ENCODE results near the gene JDP2. TPM values are rescaled to one million over a fixed set of nuclear protein-coding genes. Genes with fewer than 3 reads are reported as not detected.

JDP2 gene
- total RNA-seq, 1 donor from 2014 or later: 79.5 TPM

DNA sequence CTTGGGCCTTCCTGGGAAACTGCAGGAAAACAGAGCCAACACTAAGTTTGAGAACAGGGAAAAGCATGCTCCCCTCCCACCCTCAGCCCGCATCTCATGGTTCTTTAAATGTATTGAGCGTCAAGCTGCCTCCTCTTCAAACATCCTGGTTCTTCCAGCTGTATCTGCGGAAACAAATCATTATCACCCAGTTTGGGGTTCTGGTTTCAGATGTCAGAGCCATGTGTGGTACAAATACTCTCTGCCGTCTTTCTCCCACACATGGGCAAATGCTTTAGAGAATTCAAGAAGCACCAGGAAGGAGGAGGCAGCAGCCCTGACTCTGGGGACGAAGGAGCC, 29.1 kb downstream of the JDP2 start:
- Mint-ChIP-seq H3K4me3 (ENCODE audit: unreplicated experiment) (peak overlapping the region; percentile 1), H3K27me3 (ENCODE audit: low read depth, unreplicated experiment) (no peaks in the 10 kb centered on the region), H3K4me1 (ENCODE audit: low read depth, unreplicated experiment) (peaks cover 68% of the 10 kb centered on the region), H3K27ac (ENCODE audit: unreplicated experiment) (peak overlapping the region; percentile 43), H3K9me3 (ENCODE audit: unreplicated experiment) (no peaks in the 10 kb centered on the region), H3K36me3 (ENCODE audit: low read depth, unreplicated experiment) (peaks cover 34% of the 10 kb centered on the region)
- Histone ChIP-seq H3K36me3 (ENCODE audit: insufficient read depth, low read length) (no peaks in the 10 kb centered on the region), H3K79me2 (ENCODE audit: insufficient read depth, low read length) (peaks cover 4% of the 10 kb centered on the region), H3K4me3 (ENCODE audit: insufficient read depth, low read depth, low read length) (no peak overlapping the region), H3K4me2 (ENCODE audit: low read length) (no peak overlapping the region), H4K20me1 (ENCODE audit: insufficient read depth, low read length) (peaks cover 32% of the 10 kb centered on the region), H2AFZ (ENCODE audit: low read depth, low read length) (no peak overlapping the region), H3K27ac (ENCODE audit: low read depth, low read length) (no peak overlapping the region), H3K4me1 (ENCODE audit: insufficient read depth, low read length) (peaks cover 16% of the 10 kb centered on the region), H3K9me3 (ENCODE audit: insufficient read depth, low read depth, low read length) (no peaks in the 10 kb centered on the region), H3K9ac (ENCODE audit: low read length) (no peak overlapping the region), H3K27me3 (ENCODE audit: insufficient read depth, low read length) (no peaks in the 10 kb centered on the region)
- no peak for FAIRE-seq
- TF ChIP-seq CTCF (IDR thresholded peaks at IDR 0.05; ENCODE audit: insufficient read depth, low read depth, low read length): no peak
- no peak for TF ChIP-seq EZH2 (IDR thresholded peaks at IDR 0.05; ENCODE audit: insufficient read depth, low read length)
- no peak for DNase-seq (ENCODE audit: low read depth)

- Histone ChIP-seq H3K27me3 (ENCODE audit: insufficient read depth, low read length) (no peaks in the 10 kb centered on the region), H3K9ac (ENCODE audit: low read length) (no peak overlapping the region), H3K36me3 (ENCODE audit: insufficient read depth, low read length) (no peaks in the 10 kb centered on the region), H3K4me2 (ENCODE audit: low read length) (no peak overlapping the region), H4K20me1 (ENCODE audit: insufficient read depth, low read length) (peaks cover 36% of the 10 kb centered on the region), H2AFZ (ENCODE audit: low read depth, low read length) (no peak overlapping the region), H3K4me3 (ENCODE audit: insufficient read depth, low read depth, low read length) (no peak overlapping the region), H3K27ac (ENCODE audit: low read depth, low read length) (no peak overlapping the region), H3K4me1 (ENCODE audit: insufficient read depth, low read length) (peaks cover 11% of the 10 kb centered on the region), H3K9me3 (ENCODE audit: insufficient read depth, low read depth, low read length) (no peaks in the 10 kb centered on the region), H3K79me2 (ENCODE audit: insufficient read depth, low read length) (peaks cover 4% of the 10 kb centered on the region)
- Mint-ChIP-seq H3K4me1 (ENCODE audit: low read depth, unreplicated experiment) (peaks cover 61% of the 10 kb centered on the region), H3K36me3 (ENCODE audit: low read depth, unreplicated experiment) (peaks cover 42% of the 10 kb centered on the region), H3K27ac (ENCODE audit: unreplicated experiment) (peak overlapping the region; percentile 43), H3K27me3 (ENCODE audit: low read depth, unreplicated experiment) (no peaks in the 10 kb centered on the region), H3K4me3 (ENCODE audit: unreplicated experiment) (no peak overlapping the region), H3K9me3 (ENCODE audit: unreplicated experiment) (no peaks in the 10 kb centered on the region)
- FAIRE-seq (no peak), DNase-seq (ENCODE audit: low read depth) (no peak)
- TF ChIP-seq CTCF (IDR thresholded peaks at IDR 0.05; ENCODE audit: insufficient read depth, low read depth, low read length) (no peak), EZH2 (IDR thresholded peaks at IDR 0.05; ENCODE audit: insufficient read depth, low read length) (no peak)
Measured at GRCh38 chr14:75457648-75458165, 29.9 kb downstream of the JDP2 start.

- no peaks in the 10 kb centered on the region for H3K27me3 Mint-ChIP-seq (ENCODE audit: low read depth, unreplicated experiment)
Measured at GRCh38 chr14:75458305-75458704, 30.5 kb downstream of the JDP2 start.

More at GRCh38 chr14:75458305-75458704, 30.5 kb downstream of the JDP2 start:
- DNase-seq (ENCODE audit: low read depth) (no peak), FAIRE-seq (no peak)
- H3K9ac ChIP-seq (ENCODE audit: low read length): no peak overlapping the region
- no peak overlapping the region for H3K27ac ChIP-seq (ENCODE audit: low read depth, low read length)
- TF ChIP-seq CTCF (IDR thresholded peaks at IDR 0.05; ENCODE audit: insufficient read depth, low read depth, low read length) (no peak), EZH2 (IDR thresholded peaks at IDR 0.05; ENCODE audit: insufficient read depth, low read length) (no peak)
- no peak overlapping the region for H3K4me3 Mint-ChIP-seq (ENCODE audit: unreplicated experiment)
- no peak overlapping the region for H3K27ac Mint-ChIP-seq (ENCODE audit: unreplicated experiment)
- no peak overlapping the region for H2AFZ ChIP-seq (ENCODE audit: low read depth, low read length)
- H3K36me3 ChIP-seq (ENCODE audit: insufficient read depth, low read length): peaks cover 4% of the 10 kb centered on the region
- H3K9me3 Mint-ChIP-seq (ENCODE audit: unreplicated experiment): no peaks in the 10 kb centered on the region
- no peak overlapping the region for H3K4me3 ChIP-seq (ENCODE audit: insufficient read depth, low read depth, low read length)
- H3K4me1 ChIP-seq (ENCODE audit: insufficient read depth, low read length): peaks cover 5% of the 10 kb centered on the region
- peaks cover 4% of the 10 kb centered on the region for H3K79me2 ChIP-seq (ENCODE audit: insufficient read depth, low read length)
- peaks cover 45% of the 10 kb centered on the region for H3K36me3 Mint-ChIP-seq (ENCODE audit: low read depth, unreplicated experiment)
- H3K4me2 ChIP-seq (ENCODE audit: low read length): no peak overlapping the region
- H3K4me1 Mint-ChIP-seq (ENCODE audit: low read depth, unreplicated experiment): peaks cover 55% of the 10 kb centered on the region
- H4K20me1 ChIP-seq (ENCODE audit: insufficient read depth, low read length): peaks cover 36% of the 10 kb centered on the region
- no peaks in the 10 kb centered on the region for H3K9me3 ChIP-seq (ENCODE audit: insufficient read depth, low read depth, low read length)
- H3K27me3 ChIP-seq (ENCODE audit: insufficient read depth, low read length): no peaks in the 10 kb centered on the region
